HG02642 (cell line): ENCODE results near the gene MYCBPAP.
"Not testable (repeated sequence)": the region's sequence is repeated elsewhere in the genome, so short reads cannot be mapped to it uniquely, and the experiment has no call there.

Experiments used
- ATAC-seq: cut with Tn5 transposase; IDR thresholded peaks from one replicate; pipeline ENCODE4 v1.9.1; 2021; ENCODE audit warnings: mild to moderate bottlenecking; ENCODE audit not compliant: unreplicated experiment, poor library complexity

Gene MYCBPAP

DNA sequence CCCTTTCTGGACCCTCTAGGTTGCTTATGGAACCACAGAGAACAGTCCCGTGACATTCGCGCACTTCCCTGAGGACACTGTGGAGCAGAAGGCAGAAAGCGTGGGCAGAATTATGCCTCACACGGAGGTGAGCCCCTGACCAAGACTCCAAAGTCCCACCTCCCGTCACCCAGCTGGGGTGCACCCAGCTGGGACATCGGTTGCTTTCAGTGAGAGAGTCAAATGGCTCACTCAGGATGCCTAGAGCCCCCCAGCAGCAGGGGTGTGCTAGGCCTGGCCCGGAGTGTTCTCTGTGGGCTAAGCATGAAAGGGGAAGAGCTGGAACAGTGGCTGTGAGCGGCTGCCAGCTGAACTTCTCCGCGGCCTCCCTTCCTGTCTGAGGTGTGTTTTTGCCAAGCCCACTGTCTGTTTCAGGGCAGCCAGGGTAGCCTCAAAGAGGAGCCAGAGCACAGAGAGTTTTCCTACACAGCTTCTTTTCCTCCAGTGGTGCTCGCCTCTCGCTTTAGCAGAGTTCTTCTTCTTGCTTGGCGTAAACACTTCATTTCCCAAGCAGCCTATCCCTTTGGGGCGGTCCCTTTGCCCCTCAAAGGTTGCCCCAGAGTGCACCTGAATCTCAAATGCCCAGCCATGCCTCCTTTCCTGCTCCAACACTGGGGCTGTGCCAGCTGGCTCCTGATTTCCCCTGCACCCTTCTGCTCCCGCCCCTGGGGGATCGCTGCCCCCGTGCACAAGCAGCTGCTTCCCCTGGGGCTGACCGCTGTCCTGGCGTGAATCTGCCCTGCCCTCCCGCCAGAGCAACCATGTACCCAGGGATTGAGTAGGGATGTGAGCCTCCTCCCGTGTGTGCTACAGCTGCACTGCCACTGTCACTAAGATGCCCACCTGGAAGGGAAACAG is 37.0 kb upstream of the MYCBPAP start:
- ATAC-seq = no peak

DNA sequence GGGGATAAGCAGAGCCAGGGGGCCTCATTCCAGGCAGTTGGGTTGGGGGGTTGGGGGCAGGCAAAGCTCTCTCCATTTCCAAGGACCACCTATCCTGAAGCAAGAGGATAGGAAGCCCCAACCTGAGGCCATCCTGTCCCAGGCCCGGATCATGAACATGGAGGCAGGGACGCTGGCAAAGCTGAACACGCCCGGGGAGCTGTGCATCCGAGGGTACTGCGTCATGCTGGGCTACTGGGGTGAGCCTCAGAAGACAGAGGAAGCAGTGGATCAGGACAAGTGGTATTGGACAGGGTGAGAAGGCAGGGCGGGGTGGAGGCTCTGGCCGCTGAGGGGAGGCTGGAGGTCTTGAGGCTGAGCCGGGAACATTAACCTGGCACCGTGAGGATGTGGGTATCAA is 36.0 kb upstream of the MYCBPAP start:
- no peak for ATAC-seq

DNA sequence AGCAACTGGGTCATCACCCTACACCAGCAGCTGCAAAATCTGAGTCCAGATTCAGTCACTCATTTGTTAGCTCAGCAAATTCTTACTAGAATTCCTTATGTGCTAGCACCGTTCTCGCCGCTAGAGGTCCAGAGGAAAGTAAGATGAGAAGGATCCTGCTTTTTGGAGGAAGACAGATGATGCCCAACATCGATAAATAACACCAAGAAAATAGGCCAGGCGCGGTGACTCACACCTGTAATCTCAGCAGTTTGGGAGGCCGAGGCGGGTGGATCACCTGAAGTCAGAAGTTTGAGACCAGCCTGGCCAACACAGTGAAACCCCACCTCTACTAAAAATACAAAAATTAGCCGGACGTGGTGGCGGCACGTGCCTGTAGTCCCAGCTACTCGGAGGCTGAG is 35.5 kb upstream of the MYCBPAP start:
- ATAC-seq = not testable (repeated sequence)

DNA sequence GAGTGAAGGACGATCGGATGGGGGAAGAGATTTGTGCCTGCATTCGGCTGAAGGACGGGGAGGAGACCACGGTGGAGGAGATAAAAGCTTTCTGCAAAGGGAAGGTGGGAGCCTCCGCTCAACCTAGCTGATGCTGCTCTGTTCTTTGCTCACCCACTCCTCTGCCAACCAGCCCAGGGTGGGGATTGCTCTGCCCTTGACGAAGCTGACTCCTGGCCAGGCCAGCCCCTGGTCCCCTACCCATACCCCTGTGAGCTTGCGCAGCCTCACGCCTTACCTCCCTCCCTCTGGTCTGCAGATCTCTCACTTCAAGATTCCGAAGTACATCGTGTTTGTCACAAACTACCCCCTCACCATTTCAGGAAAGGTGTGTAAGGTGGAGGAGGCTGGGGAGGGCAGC is 34.3 kb upstream of the MYCBPAP start:
- ATAC-seq = no peak

DNA sequence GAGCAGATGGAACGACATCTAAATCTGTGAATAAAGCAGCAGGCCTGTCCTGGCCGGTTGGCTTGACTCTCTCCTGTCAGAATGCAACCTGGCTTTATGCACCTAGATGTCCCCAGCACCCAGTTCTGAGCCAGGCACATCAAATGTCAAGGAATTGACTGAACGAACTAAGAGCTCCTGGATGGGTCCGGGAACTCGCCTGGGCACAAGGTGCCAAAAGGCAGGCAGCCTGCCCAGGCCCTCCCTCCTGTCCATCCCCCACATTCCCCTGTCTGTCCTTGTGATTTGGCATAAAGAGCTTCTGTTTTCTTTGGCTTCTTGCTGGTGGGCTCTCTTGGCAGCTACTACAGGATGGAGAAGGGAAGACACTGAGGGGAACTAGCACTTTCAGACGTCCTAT is 33.7 kb upstream of the MYCBPAP start:
- no peak for ATAC-seq

DNA sequence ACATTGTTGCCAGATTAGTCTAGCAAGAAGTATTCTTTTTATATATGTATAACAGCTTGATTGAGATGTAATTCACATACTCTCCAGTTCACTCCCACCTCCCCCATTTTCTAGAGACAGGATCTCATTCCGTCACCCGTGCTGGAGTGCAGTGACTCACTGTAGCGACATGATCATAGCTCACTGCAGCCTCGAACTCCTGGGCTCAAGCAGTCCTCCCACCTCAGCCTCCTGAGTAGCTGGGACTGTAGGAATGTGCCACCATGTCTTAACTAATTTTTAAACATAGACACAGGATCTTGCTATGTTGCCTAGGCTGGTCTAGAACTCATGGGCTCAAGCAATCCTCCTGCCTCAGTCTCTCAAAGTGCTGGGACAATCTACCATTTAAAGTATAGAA is 32.9 kb upstream of the MYCBPAP start:
- no peak for ATAC-seq

DNA sequence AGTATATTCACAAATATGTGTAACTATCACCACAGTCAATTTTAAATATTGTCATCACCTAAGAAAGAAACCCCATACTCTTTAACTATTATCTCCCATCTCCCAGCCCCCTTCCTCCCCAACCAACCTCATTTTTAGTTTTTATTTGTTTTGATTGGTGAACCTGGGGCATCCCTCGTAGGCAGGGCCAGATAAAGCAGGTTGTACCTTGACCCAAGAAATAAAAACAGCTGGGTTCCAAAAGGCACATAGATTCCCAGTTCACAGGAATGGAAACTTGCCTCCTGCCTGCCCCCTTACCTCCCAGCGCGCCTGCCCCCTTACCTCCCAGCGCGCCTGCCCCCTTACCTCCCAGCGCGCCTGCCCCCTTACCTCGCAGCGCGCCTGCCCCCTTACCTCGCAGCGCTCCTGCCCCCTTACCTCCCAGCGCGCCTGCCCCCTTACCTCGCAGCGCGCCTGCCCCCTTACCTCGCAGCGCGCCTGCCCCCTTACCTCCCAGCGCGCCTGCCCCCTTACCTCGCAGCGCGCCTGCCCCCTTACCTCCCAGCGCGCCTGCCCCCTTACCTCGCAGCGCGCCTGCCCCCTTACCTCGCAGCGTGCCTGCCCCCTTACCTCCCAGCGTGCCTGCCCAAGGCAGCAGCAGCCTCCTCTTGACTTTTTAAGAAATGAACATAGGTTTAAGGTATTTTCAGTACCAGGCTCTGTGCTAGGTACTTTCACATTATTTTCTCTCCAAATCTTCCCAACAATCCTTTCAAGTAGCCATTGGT is 32.3 kb upstream of the MYCBPAP start:
- ATAC-seq = not testable (repeated sequence)

DNA sequence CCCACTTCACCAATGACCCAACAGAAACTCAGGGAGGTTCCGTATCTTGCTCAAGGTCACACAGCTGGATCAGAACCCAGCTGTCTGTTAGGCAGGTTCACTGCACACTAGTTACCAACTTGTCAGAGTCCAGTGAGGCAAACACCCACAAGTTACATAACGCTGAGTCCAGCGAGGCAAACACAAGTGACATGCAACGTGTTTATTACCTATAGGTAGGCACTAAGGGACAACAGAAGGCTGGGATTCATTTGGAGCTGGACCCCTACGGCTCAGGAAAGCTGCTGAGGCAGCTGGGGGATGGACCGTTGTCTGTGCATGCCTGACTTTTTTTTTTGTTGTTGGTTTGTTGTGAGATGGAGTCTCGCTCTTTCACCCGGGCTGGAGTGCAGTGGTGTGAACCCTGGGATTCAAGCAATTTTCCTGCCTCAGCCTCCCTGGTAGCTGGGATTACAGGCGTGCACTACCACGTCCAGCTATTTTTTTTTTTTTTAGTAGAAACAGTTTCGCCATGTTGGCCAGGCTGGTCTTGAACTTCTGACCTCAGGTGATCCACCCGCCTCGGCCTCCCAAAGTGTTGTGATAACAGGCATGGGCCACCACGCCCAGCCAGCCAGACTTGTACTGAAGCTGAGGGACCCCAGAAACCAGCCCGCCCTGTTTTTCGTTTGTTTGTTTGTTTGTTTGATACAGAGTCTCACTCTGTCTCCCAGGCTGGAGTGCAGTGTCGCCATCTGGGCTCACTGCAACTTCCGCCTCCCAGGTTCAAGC is 31.5 kb upstream of the MYCBPAP start:
- no peak for ATAC-seq

DNA sequence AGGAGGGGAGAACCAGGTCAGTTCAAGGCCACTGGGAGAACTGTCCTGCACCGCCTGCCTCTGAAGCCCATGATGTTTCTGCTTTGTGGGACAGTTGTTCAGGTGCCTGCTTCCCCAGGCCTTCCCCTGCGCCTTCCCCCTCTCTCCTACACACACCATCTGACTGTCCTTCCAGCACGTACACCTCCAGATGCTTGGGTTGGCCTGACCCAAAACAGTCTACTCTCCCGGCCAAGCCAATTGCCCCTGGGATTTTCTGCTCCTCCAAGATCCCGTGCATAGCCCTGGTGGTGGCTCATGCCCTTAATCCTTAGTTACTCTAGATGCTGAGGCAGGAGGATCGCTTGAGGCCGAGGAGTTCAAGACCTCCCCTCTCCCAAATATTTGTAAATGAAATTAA is 30.3 kb upstream of the MYCBPAP start:
- no peak for ATAC-seq

DNA sequence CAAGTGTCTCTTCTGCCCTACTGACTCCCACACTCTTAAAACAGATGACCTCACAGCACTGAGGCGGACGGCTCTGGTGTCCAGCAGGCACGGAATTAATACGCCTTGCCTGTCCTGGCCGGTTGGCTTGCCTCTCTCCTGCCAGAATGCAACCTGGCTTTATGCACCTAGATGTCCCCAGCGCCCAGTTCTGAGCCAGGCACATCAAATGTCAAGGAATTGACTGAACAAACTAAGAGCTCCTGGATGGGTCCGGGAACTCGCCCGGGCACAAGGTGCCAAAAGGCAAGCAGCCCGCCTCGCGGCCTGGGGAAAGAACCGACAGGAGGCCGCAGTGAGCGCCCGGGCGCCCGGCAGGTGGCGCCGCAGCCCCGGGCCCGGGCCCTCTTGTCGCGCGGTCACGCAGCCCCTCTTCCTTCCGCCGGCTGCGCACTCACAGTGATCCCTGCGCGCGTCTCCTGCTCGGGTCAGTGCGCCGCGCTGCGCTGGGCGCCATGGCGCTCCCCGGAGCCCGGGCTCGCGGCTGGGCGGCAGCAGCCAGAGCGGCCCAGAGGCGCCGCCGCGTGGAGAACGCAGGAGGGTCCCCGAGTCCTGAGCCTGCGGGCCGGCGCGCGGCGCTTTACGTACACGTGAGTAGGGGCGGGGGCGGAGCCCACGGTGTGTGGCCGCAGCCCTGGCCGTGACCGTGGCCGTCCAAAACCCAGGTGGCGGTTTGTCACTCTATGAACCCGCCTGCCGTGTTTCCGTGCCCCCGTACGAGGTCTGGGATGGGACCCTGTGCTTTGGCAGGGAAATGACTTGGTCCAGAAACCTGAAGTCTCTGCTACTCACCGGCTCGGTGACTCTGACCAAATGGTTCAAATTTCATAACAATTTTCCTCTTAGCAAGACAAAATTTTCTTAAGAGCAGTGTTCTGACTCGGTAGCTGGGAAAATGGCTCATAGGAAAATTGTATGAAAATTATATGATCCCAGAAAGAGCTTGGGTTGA is 29.6 kb upstream of the MYCBPAP start, which contains the start of gene RSAD1:
TSS of gene RSAD1 (plus strand) at position 470 of the 991 bp plus-strand sequence. CDS start at position 495, 25 bp downstream.
- peak; percentile 88 for ATAC-seq

DNA sequence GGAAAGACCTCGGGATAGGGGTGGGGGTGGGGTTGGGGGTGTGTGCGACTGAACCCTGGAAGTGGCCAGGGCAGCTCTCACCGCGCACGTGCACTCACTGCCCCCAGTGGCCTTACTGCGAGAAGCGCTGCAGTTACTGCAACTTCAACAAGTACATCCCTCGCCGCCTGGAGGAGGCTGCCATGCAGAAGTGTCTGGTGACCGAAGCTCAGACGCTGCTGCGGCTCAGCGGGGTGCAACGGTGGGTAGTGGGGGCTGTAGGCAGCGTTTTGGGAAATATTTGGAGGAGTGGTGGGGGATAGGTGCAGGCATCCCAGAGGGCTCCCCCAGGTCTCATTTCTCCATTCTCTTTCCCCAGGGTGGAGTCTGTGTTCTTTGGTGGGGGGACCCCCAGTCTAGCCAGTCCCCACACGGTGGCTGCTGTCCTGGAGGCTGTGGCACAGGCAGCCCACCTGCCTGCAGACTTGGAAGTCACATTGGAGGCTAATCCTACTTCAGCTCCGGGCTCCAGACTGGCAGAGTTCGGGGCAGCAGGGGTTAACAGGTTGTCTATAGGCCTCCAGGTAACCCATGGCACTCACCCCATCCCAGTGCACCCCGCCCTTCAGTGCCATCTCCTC is 28.6 kb upstream of the MYCBPAP start:
- no peak for ATAC-seq

DNA sequence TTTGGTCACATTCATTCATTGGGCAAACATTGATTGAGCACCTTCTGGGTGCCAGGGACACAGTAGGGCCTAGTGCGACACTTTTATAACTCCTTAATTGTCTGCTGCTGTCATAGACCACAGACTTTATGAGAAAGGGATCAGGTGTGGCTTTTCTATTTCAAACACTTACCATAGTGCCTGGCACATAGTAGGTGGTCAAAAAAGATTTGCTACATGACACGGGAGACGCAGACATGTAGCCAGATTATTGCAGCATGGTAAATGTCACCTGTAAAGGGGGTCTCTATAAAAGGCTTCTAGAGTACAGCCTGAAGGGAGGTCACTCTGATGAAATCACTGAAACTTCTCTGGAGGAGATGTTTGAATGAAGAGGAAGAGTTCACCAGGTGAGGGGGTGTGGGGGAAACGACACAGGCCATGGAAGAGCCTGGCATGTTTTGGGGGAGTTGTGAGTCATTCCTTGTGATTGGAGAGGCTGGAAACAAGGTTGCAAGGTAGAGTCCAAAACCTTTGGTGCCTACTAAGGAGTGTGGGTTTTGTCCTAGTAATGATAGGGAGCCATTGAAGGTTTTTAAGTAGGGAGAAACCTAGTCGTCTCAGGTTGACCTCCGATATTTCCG is 28.0 kb upstream of the MYCBPAP start:
- no peak for ATAC-seq

DNA sequence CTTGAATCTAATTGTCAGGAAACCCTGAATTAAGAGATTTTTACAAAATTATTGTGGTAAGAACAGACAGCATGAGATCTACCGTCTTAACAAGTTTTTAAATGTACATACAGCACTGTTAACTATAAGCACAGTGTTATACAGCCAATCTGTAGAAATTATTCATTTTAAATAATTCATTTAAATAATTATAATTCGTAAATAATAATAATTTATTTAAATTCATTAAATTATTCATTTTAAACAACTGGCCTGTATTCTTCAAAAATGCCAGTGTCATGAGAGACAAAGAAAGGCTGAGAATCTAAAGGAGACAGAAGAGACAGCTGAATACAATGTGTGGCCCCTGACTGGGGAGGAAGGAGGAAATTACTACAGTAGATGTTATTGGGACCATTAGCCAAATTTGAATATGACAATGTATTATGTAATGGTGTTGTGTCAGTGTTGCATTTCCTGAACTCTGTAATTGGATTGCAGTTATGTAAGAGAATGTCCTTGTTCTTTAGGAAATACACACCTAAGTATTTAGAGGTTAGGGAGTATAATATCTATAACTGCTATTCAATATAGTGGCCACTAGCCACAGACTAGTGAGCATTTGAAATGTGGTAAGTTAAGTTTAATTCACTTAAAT is 27.3 kb upstream of the MYCBPAP start:
- ATAC-seq = no peak

DNA sequence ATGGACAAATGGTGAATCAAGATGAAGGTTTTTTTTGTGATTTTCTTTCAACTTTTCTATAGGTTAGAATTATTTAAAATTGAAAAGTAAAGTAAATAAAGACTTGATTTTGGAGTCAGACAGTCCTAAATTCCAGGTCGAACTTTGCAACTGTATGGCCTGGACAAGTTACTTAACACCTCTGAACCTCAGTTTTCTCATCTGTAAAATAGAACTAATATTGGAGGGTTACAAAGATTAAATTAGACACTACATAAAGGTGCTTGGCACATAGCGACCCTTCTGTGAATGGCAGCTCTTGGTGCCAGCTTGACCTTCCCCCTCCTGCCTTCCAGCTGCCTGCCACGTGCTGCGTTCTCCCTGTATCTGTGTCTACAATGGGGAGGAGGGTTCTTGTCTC is 26.6 kb upstream of the MYCBPAP start:
- ATAC-seq = no peak

DNA sequence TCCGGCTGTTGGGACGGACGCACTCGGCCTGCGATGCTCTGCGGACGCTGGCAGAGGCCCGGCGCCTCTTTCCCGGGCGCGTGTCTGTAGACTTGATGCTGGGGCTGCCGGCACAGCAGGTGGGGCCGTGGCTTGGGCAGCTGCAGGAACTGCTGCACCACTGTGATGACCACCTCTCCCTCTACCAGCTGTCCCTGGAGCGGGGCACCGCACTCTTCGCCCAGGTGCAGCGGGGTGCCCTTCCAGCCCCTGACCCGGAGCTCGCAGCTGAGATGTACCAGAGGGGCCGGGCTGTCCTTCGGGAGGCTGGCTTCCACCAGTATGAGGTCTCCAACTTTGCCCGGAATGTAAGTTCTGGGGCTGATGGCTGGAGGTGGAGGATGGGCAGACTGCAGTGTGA is 26.1 kb upstream of the MYCBPAP start:
- ATAC-seq = no peak

DNA sequence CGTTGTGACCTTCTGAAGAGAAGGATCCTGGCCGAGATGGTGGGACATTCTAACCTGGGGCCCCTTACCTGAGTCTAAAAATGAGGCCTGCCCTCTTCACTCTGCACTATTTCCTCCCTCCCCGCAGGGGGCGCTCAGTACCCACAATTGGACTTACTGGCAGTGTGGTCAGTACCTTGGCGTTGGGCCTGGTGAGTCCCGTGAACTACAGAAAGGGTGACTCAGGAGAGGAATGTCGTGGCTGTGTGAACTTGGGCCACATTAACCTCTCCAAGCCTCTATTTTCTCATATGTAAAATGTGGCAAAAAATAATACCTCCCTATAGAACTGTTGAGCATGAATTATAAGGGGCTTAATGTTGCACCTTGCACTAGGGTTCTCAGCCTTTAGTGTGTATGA is 25.7 kb upstream of the MYCBPAP start:
- peak; percentile 36 for ATAC-seq

DNA sequence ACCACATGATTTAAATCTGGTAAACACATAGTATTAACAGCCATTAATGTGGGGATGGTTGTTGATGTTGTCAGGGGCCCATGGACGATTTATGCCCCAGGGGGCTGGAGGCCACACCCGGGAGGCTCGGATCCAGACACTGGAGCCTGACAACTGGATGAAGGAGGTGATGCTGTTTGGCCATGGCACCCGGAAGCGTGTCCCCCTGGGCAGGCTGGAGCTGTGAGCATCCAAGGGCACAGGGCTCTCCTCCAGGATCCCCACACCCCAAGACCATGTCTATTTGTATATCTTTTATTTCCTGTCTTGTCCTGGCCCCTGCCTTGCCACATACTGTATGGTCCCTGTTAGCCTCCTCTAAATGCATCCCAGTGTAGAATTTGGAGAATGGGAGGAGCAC is 25.0 kb upstream of the MYCBPAP start:
- ATAC-seq = no peak
